Smooth muscle cell of the brain vasculature (primary cell): ENCODE data around the gene NXPH1.

ENCODE experiments used
- DNase-seq: peaks from one replicate; pipeline ENCODE4 v3.0.0-alpha.2; 2012; ENCODE audit warnings: low read depth, low spot score

Gene NXPH1

DNA sequence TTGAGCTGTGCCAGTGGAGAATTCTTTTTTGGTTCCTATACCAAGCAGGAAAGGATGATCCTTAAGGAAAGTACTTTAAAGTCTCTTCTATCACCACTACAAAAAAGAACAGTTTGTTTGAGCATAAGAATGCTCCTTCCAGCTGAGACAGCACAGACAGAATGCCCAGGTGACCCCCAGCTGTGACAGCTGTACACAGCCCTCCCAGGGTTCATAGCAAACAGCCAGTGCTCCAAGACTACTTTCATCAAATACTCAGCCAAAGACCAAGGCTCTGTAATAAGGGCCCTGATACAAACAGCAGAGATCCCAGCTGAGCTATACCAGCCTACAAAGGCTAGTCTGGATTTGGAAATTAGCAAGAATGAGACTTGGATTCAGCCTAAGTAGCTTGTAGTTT, 65.7 kb downstream of the NXPH1 start:
- no peak for DNase-seq

GRCh38 chr7:8500286-8500685, 66.9 kb downstream of the NXPH1 start:
- DNase-seq, result no peak

- no peak for DNase-seq
Observed at GRCh38 chr7:8507566-8507965, 74.2 kb downstream of the NXPH1 start.

DNA sequence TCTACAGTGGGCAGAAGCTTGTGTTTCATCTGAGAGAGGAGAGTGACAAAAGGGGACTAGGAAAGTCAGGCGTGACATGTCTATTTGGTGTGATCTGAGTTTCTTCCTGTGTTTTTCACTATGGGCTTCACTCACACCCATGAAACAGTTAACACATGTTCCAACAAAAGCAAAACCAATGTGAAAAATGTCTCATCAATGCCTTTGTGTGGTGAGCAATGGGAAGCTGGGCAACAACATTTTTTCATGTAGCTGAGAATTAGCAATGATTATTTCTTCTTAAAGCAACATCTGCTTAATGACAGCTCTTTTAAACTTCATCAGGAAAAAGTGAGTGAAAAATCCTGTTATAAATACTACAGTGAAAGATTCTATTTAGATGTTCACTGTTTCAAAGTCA, 76.2 kb downstream of the NXPH1 start:
- DNase-seq, result no peak

GRCh38 chr7:8511855-8512254, 78.4 kb downstream of the NXPH1 start:
- no peak for DNase-seq

DNA sequence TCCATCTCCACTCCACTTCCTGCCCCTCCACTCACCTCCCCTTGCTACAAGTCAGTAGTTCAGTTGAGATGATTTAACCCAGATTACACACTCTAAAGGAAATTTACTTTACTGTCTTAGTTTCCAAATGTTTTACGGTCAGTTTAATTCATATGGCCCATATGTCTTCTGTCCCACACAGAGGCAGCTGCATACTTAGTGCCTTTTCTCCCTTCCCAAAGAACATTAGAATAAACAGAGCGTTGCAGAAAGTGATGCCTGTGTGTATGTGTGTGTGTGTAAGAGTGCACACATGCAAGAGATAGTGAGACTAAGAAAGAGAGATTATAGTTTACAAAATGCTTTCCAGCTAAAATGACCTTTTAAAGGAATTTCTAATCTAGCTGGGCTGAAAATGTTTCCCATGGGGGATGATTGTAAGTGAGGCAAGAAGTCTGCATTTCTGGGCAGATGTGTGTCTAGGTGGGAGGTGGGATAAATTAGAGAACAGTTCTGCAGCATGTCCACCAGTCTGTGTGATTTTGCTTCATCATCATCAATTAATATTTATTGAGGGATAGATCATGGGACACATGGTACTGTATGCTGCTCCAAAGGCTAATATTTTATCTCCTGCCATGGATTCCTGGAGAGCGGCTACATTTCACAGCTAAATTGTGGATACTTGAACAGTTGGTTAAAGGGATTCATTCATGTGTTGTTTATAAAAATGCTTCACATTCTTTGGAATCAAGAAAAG, 81.5 kb downstream of the NXPH1 start:
- no peak for DNase-seq

DNA sequence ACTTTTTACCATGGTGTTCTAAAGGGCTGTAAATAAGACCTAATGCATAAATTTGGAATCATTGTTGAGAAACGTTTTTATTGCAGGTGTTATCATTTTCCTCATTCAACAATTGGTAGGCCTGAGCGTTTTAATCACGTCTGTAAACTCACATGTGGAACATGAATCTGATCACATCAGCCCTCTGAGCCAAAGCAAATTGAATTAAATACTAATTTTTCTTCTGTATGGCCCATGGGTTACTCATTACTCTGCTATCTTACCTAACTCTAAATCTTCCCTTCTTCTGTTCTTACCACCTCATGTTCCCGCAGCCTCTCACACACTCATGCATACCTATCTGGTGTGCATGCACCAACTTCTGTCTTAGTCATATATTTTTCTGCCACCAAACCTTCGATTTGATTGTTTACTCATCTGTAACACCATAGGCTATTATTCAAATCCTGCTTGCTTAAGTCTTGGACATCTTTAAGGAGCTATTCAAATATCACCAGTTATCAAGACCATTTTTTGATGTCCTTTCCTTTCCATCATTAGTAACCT, 82.3 kb downstream of the NXPH1 start:
- DNase-seq, result no peak

GRCh38 chr7:8516976-8517375, 83.6 kb downstream of the NXPH1 start:
- no peak for DNase-seq

- no peak for DNase-seq
Observed at GRCh38 chr7:8528311-8528710, 94.9 kb downstream of the NXPH1 start.

DNA sequence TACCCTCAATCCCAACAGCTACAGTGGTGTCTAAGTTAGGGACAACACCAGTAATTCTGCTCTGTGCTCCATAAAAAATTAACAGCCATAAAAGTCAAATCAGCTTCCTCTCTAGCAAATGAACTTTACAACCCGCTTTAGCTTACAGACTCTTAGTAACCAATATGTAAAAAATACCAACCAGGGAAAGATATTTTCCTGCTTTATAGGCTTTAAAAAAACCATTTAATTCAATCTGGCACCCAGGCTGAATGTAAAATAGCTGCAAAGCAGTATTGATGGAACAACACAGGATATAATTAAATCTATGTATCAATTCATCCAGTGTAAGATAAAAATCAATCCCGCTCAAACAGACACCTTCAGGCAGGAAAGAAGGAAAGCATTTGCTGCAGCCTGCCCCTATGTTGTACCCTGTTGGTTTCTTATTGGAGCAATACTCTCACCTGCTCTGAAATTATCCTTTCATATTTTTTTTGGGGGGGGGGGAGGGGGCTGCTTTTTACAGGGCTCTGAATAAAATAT, 98.6 kb downstream of the NXPH1 start:
- no peak for DNase-seq

DNA sequence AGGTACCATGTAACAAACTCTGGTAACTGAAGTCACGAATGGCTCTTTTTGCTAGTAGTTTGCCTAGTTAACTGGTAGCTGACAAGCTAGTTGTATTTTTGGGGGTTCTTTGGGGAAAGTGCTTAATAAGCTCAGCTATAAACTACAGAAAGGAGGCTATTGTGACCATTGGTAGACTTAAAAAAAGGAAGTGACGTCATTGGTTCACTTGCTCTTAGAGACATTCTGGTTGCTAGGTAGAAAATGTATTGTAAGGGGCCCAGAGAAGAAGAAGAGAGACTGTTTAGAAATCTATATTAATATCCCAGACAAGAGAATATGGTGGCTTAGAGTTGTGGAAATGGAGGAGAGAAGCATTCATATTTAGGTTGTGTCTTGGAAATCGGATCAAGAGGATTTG, 103.0 kb downstream of the NXPH1 start:
- DNase-seq, result no peak

GRCh38 chr7:8549046-8549445, 115.6 kb downstream of the NXPH1 start:
- DNase-seq, result no peak

DNA sequence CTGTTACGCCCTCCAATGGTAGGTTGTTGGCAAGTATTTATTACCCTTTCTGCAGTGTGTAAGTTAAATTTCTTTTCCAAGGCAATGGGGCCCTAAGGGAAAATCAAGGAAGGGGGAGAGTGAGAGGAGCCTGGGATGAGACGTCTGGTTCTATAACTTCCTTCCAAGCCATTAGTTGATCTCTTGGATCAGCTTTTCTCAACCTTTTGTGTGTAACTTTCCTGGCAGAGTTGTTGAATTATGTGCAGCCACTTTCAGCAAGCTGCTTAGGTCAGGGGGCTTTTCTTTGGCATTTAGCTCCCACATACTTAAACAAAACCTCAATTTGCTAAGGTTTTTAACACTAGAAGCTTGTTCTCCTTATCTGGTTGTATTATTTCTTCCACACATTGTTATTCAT, 127.1 kb downstream of the NXPH1 start:
- no peak for DNase-seq

DNA sequence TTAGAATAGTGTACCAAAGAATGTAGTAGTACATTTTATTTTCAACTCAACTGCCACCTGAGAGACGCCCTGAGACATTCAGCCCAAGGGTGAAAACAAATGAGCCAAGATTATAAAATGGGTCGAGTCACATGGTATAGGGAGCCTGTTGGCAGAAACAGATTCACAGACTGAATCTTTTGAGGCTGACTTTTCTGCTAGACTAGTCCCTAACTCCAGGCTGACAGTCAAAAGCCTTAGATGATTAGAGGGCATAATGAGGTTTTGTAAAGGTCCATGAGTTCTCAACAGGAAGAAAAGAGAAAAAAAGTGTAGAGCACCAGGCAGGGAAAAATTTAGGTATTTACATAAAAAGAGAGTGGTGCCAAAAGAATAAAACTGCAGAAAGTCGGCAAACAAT, 128.0 kb downstream of the NXPH1 start:
- no peak for DNase-seq

GRCh38 chr7:8564281-8564680, 130.9 kb downstream of the NXPH1 start:
- DNase-seq, result no peak

DNA sequence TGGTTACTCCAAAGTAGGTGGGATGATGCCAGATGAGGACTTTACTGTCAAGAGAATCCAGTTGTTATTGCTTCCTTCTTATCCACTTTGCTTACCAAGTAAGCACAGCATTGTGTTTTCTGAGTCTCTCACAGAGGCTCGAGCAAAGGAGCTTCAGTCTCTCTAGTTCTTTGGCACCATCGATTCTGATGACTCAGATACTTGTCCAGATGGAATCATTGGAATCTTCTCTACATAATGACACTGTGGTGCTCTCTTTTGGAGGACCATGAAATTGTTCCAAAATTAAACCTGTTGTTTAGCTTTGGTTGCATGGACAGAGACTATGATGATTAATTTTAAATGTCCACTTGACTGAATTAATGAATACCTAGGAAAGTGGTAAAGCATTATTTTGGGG, 132.6 kb downstream of the NXPH1 start:
- no peak for DNase-seq

DNA sequence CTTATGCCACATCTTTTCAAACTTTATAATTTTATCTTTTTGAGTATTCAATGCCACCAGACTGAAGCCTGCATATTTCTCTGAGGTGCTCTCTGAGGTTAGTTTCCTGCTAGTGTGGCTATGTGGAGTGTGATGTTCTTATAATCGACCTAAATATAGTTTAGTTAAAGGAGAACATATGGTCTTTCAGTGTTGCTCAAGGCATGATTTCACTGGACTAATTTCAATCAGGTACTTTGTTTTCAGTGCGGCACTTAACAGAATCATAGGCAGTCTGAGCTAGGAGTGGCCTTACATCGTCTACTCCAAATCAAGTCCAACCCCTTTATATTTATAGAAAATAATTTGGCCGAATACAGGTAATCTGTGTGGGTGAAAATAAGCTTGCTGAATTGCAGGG, 134.2 kb downstream of the NXPH1 start:
- DNase-seq, result no peak

DNA sequence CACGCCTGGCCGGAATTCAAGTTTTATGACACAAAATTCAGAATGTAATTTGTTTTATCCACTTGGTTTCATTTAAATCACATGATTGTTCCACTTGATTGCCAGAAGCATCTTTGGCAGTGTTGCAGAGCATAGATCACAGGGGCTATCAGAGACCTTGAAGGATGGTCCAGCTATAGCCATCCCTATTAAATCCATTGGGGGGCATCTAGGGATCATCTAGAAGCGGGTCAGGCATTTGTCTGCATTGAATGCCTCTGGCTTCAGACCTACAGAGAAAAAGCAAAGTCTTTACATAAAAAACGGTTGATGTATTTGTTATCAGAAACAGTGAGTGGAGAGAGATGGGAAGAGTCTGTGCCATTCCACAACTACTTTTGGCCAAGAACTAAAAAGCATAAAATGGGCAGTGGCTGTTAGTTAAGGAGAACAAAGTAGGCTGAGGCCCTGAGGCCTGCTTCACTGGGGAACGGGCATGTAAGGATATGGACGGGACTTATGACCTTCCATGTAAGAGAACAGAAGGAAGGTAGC, 146.3 kb downstream of the NXPH1 start:
- DNase-seq, result no peak

DNA sequence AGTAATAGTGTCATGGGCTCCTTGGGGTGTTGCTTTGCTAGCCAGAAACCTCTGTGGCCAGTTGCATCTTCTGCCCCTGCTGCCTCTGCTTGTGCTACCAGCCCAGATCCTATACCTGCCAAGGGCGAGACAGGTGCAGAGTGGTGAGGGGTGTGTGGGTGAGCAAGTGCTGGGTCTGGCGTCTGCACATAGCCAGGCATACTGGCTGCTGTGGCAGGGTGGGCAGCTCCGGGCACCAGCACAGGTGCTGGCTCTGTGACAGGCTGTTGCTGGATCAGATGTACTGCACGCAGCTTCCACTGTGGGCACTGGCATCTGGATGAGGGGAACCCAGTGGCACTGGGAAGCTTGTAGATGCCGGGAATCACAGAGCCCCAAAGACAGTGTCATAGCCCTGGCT, 148.4 kb downstream of the NXPH1 start:
- DNase-seq, result no peak

GRCh38 chr7:8582728-8583127, 149.3 kb downstream of the NXPH1 start:
- no peak for DNase-seq

- DNase-seq, result no peak
Observed at GRCh38 chr7:8585591-8585990, 152.2 kb downstream of the NXPH1 start.

DNA sequence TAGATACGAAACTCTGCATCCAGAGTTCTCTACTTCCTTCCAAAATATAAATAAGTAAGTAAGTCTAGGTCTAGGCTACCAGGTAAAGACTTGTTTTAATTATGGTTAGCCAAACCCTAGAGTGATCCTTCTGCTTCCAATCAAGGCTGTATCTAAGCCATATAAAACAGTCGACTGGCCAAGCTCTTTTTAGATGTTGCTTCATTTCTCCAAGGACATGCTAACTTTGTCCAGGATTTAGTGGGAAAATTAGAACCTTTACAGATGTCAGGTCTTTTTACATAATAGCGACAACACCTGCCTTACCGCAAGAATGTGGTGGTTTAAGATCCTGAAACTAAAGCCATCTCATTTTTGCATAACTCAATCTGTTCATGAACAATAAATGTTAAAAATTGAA, 156.8 kb downstream of the NXPH1 start:
- no peak for DNase-seq

GRCh38 chr7:8590791-8591190, 157.4 kb downstream of the NXPH1 start:
- no peak for DNase-seq
